ENCODE data around the gene HTT. TPM values are rescaled to one million over a fixed set of nuclear protein-coding genes. Genes with fewer than 3 reads are reported as not detected.

The HTT gene
- total RNA-seq, 2 experiments from 2014 or later, result 64.8 to 65.8 TPM

DNA sequence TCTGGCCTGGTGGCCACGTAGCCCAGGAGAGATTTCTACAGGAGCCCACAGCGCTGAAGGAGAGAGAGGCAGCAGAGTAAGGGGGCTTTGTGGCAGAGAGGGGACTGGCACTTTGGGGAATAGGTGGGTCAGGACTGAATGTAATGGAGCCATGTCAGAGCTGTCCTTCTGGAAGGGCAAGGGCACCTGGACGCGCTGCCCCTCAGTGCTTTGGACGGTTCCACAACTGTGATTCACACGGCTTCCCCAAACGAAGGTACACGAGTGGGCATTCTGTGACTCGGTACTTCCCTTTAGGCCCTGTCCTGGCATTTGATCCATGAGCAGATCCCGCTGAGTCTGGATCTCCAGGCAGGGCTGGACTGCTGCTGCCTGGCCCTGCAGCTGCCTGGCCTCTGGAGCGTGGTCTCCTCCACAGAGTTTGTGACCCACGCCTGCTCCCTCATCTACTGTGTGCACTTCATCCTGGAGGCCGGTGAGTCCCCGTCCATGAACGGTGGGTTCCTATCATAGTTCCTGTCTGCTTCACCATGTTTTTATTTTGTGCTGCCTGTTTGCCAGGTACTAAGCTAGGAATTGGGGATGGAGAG, 139.3 kb downstream of the HTT start:
- peaks cover 14% of the 10 kb centered on the region for H3K36me3 Mint-ChIP-seq
- POLR2A ChIA-PET, result no interaction called here
- DNase-seq, result no peak
- ATAC-seq (ENCODE audit: low read depth), result no peak
- H3K27ac Mint-ChIP-seq, result no peak overlapping the region
- no peaks in the 10 kb centered on the region for H3K4me1 Mint-ChIP-seq
- no peaks in the 10 kb centered on the region for H3K9me3 Mint-ChIP-seq
- no peaks in the 10 kb centered on the region for H3K27me3 Mint-ChIP-seq
- no peak overlapping the region for H3K4me3 Mint-ChIP-seq

DNA sequence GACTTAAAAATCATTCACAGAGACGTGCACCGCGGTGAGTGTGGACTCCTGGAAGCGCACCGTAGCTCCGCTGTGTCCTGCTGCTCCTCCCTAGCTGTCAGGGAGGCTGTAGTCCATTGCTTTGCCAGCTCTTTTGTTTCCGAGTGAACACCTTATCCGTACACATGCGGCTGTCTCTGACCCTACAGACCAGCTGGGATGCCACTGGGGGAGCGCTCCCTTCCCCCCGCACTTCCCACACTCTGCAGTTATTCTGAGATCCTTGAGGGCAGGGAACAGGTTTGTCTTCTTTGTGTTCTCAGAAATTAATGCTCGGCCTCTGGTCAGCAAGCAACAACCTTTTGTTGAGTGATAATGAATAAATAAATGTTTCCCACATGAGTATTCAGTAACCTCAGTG, 140.8 kb downstream of the HTT start:
- POLR2A ChIA-PET, result no interaction called here
- H3K27me3 Mint-ChIP-seq, result no peaks in the 10 kb centered on the region
- H3K4me3 Mint-ChIP-seq, result no peak overlapping the region
- ATAC-seq (ENCODE audit: low read depth) (no peak), DNase-seq (no peak)
- H3K9me3 Mint-ChIP-seq, result no peaks in the 10 kb centered on the region
- H3K36me3 Mint-ChIP-seq, result peaks cover 10% of the 10 kb centered on the region
- H3K4me1 Mint-ChIP-seq, result peaks cover 4% of the 10 kb centered on the region
- H3K27ac Mint-ChIP-seq, result no peak overlapping the region

DNA sequence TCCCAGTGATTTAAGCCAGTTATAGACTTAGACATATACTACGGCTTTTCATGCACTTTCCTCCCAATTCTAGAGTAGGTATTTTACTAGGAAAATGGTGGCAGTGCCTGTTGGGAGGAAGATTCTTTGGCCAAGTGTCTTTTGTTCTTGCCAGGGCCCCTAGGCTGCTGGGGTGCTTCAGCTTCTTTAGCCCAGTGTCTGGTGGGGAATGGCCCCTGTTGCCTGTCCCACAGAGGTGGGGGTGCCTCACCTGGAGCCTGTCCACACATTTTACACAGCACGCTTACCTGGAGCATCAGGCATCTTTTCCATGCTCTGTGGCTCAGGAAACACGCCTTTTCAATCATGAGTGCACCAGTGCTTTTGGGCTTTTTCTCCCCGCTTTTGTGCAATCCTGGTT, 141.3 kb downstream of the HTT start:
- H3K4me1 Mint-ChIP-seq, result peaks cover 4% of the 10 kb centered on the region
- peaks cover 6% of the 10 kb centered on the region for H3K36me3 Mint-ChIP-seq
- POLR2A ChIA-PET, result no interaction called here
- ATAC-seq (ENCODE audit: low read depth), result no peak
- H3K9me3 Mint-ChIP-seq, result no peaks in the 10 kb centered on the region
- H3K27me3 Mint-ChIP-seq, result no peaks in the 10 kb centered on the region
- no peak for DNase-seq
- no peak overlapping the region for H3K4me3 Mint-ChIP-seq
- H3K27ac Mint-ChIP-seq, result no peak overlapping the region

DNA sequence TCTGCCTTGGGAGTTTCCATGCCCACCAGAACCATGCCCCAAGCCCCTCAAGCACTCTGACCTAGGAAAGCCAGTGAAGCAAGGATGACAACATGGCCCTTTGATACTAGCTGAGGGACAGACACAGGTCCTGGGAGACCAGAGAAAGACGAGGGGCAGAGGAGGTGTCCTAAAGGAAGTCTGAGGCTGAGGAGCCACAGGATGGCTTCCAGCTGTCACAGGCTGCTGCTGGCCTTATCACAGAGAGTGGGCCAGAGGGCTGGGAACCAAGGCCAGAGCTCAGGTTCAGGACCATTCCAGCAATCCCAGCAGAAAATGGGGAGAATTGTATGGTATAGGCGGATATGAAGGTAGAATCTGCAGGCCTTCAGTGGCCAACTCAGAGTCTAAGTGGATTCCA, 142.8 kb downstream of the HTT start:
- Mint-ChIP-seq H3K27me3 (no peaks in the 10 kb centered on the region), H3K4me1 (peaks cover 9% of the 10 kb centered on the region), H3K36me3 (peaks cover 10% of the 10 kb centered on the region), H3K9me3 (no peaks in the 10 kb centered on the region), H3K27ac (peak overlapping the region; percentile 49), H3K4me3 (no peak overlapping the region)
- POLR2A ChIA-PET, result no interaction called here
- ATAC-seq (ENCODE audit: low read depth), result no peak
- DNase-seq, result no peak

DNA sequence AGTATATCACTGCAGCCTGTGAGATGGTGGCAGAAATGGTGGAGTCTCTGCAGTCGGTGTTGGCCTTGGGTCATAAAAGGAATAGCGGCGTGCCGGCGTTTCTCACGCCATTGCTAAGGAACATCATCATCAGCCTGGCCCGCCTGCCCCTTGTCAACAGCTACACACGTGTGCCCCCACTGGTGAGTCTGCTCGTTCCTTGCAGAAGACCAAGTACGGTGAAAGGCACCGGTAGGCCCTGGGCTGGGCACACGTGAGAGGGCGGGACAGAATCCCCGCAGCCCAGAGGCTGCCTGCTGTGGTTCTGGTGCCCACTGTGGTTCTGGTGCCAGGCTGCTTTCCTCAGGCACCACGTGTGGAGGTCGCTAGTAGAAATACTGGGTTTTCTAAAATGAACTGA, 143.3 kb downstream of the HTT start:
- ATAC-seq (ENCODE audit: low read depth), result no peak
- H3K4me3 Mint-ChIP-seq, result no peak overlapping the region
- H3K27ac Mint-ChIP-seq, result no peak overlapping the region
- POLR2A ChIA-PET, result no interaction called here
- no peak for DNase-seq
- peaks cover 9% of the 10 kb centered on the region for H3K4me1 Mint-ChIP-seq
- no peaks in the 10 kb centered on the region for H3K9me3 Mint-ChIP-seq
- peaks cover 9% of the 10 kb centered on the region for H3K36me3 Mint-ChIP-seq
- no peaks in the 10 kb centered on the region for H3K27me3 Mint-ChIP-seq

DNA sequence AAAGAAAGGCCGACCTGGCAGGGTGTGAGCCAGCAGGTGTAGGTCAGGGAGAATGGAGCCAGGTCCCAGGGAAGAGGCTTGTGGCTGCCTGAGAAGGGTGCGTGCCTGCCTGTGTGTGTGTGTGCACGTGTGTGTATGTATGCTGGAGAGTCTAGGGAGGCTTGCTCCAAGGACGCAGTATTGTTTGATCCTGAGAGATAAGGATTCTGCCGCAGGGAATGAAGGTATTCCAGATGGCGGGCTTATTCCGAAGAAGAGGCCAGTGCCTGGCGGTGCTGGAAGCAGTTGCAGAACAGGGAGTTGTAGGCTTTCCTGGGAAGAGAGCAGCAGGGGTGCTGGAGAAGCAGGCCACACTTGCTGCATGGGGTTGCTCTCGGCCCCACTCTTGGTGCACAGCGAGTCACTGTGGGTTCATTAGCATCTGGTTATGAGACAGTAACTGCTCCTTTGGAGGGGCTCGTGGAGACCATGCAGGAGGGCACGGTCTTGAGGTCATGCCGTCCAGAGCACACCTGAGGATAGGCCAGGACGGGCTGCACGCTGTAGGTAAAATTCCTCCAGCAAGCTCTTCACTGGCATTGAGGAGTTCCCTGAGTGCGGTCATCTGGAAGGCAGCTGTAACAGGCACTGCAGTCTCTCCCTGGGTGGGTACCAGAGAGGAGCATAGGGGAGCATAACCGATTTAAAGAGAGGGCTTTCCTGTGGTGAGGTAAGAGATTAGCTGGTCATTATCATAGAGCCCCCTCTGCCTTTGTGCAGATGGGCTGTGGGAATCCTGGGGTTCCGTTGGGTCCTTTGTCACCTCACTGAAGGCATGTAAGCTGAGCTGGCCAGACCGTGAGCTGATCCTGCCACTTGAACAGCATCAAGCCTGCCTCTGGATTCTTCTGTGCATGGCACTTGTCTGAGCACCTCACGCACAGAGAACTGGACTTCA, 144.6 kb downstream of the HTT start:
- no peak for ATAC-seq (ENCODE audit: low read depth)
- Mint-ChIP-seq H3K9me3 (no peaks in the 10 kb centered on the region), H3K27ac (peak overlapping the region; percentile 59), H3K36me3 (peaks cover 10% of the 10 kb centered on the region), H3K27me3 (no peaks in the 10 kb centered on the region), H3K4me1 (peaks cover 9% of the 10 kb centered on the region), H3K4me3 (no peak overlapping the region)
- DNase-seq, result no peak
- POLR2A ChIA-PET, result no interaction called here

DNA sequence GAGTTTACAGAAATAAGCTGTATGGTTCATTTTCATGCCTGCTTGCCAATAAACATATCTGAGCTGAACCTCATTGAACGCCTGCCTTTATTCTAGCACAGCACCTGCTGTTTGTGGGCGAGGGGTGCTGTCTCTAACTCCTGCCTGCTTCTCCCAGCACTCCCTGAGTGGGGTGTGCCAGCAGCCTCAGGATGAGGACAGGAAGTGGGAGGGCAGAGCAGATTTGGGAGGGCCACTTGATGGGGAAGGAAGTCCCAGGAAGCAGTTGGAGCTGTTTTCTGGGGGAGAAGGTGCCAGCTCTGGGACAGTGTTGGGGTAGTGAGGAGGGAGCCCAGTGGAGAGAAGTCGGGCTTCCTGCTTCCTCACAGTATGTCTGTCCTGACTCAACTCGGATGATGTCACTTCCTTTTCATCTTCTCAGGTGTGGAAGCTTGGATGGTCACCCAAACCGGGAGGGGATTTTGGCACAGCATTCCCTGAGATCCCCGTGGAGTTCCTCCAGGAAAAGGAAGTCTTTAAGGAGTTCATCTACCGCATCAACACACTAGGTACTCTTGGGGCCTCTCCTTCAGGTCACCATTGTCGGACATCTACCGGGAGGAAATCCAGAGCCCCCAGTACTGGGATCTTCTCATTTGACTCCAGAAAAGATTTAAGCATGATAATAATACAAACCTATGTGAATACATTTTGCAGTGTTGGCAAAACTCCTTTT, 145.4 kb downstream of the HTT start:
- no peak overlapping the region for H3K27ac Mint-ChIP-seq
- ATAC-seq (ENCODE audit: low read depth) (no peak), DNase-seq (no peak)
- H3K36me3 Mint-ChIP-seq, result peaks cover 14% of the 10 kb centered on the region
- H3K4me1 Mint-ChIP-seq, result peaks cover 9% of the 10 kb centered on the region
- H3K27me3 Mint-ChIP-seq, result no peaks in the 10 kb centered on the region
- H3K4me3 Mint-ChIP-seq, result no peak overlapping the region
- POLR2A ChIA-PET, result interaction anchor here (0.6 kb wide), 1 partner anchor 1530 kb away, joined by 3 read pairs; no protein-coding TSS in a partner anchor
- no peaks in the 10 kb centered on the region for H3K9me3 Mint-ChIP-seq

DNA sequence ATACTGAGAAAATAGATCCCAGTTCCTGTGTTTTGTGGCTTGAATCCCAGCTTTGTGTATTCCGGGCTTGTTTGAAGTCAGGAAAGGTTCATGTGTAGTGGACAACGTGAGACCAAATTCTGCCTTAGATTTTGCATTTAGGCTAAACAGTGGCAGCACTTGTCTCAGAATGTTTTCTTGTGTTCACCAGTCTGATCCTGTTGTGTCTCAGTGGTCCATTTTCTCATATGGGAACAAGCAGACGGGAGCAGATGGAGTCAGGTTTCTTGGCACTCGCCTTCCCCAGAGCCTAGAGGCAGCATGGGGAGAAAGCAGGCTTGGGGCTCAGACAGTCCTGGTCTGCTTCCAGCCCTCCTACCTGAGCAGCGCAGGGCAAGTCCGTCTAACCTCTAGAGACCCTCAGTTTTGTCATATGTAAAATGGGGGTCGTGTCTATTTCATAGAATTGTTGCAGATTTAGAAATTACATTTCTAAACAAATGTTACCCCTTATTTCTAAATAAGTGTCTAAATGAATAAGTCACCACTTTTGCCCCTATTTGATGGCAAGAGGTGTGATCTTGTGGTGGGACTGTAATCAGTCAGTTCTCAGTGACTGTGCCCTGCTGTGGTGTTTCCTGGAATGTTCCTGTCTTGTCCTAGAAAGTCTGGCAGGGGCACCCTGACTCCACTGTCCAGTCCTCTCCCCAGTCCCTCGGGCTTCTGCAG, 146.1 kb downstream of the HTT start:
- DNase-seq, result no peak
- Mint-ChIP-seq H3K4me1 (peaks cover 9% of the 10 kb centered on the region), H3K27me3 (no peaks in the 10 kb centered on the region), H3K27ac (no peak overlapping the region), H3K4me3 (no peak overlapping the region), H3K9me3 (no peaks in the 10 kb centered on the region), H3K36me3 (peaks cover 14% of the 10 kb centered on the region)
- peak; percentile 30 for ATAC-seq (ENCODE audit: low read depth)
- POLR2A ChIA-PET, result interaction anchor here (0.6 kb wide), 1 partner anchor 1531 kb away, joined by 3 read pairs; no protein-coding TSS in a partner anchor

DNA sequence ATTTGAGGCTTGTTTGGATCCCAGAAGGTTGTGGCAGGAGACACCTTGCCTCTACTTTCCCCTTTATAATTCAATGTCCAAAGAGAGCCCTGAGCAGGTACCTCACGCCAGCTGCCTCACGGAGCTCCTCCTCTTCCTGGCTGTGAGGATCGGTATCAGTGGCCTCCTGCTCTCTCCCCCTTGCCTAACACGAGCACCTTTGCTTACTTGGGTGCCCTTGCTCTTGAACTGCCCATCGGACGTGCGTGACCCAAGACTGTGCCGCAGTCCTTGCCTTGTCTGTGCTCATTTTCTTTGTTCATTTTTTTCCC, 146.7 kb downstream of the HTT start:
- H3K4me3 Mint-ChIP-seq, result no peak overlapping the region
- POLR2A ChIA-PET, result no interaction called here
- H3K27me3 Mint-ChIP-seq, result no peaks in the 10 kb centered on the region
- H3K27ac Mint-ChIP-seq, result no peak overlapping the region
- peaks cover 14% of the 10 kb centered on the region for H3K36me3 Mint-ChIP-seq
- ATAC-seq (ENCODE audit: low read depth) (no peak), DNase-seq (no peak)
- H3K9me3 Mint-ChIP-seq, result no peaks in the 10 kb centered on the region
- H3K4me1 Mint-ChIP-seq, result peaks cover 9% of the 10 kb centered on the region

DNA sequence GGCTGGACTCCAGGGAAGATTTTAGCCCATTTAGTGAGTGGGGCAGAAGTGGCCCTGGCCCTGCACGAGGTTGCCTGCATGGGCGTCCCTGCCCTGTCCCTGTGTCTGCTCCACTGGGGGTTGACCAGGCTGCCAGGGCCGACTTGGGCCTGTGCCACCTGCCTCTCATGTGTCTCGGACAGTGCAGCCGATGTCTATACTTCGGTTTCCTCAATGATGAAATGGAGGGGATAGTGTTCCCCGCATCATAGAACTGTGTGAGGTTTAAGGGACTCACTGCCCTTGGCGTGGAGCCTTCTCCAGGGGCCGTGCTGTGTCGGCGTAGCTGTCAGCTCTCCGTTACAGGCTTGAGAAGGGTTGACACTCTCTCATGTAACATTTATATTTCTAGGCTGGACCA, 147.5 kb downstream of the HTT start:
- Mint-ChIP-seq H3K36me3 (peaks cover 14% of the 10 kb centered on the region), H3K27ac (no peak overlapping the region), H3K4me1 (peaks cover 9% of the 10 kb centered on the region), H3K4me3 (no peak overlapping the region), H3K27me3 (no peaks in the 10 kb centered on the region), H3K9me3 (no peaks in the 10 kb centered on the region)
- ATAC-seq (ENCODE audit: low read depth) (no peak), DNase-seq (no peak)
- POLR2A ChIA-PET, result no interaction called here

DNA sequence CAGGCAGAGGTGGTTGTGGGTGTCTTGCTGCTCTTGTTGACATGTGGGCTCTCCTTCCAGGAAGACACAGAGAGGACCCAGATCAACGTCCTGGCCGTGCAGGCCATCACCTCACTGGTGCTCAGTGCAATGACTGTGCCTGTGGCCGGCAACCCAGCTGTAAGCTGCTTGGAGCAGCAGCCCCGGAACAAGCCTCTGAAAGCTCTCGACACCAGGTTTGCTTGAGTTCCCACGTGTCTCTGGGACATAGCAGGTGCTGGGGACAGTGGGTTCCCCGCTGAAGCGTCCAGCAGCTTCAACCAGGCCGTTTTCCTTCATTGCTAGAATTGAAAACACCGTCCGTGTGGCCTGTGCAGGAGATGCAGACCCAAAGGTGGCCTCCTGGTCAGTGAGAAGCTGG, 148.9 kb downstream of the HTT start:
- H3K4me1 Mint-ChIP-seq, result peaks cover 9% of the 10 kb centered on the region
- POLR2A ChIA-PET, result no interaction called here
- DNase-seq, result no peak
- H3K36me3 Mint-ChIP-seq, result peaks cover 11% of the 10 kb centered on the region
- no peak for ATAC-seq (ENCODE audit: low read depth)
- H3K9me3 Mint-ChIP-seq, result no peaks in the 10 kb centered on the region
- H3K27ac Mint-ChIP-seq, result no peak overlapping the region
- no peak overlapping the region for H3K4me3 Mint-ChIP-seq
- no peaks in the 10 kb centered on the region for H3K27me3 Mint-ChIP-seq

DNA sequence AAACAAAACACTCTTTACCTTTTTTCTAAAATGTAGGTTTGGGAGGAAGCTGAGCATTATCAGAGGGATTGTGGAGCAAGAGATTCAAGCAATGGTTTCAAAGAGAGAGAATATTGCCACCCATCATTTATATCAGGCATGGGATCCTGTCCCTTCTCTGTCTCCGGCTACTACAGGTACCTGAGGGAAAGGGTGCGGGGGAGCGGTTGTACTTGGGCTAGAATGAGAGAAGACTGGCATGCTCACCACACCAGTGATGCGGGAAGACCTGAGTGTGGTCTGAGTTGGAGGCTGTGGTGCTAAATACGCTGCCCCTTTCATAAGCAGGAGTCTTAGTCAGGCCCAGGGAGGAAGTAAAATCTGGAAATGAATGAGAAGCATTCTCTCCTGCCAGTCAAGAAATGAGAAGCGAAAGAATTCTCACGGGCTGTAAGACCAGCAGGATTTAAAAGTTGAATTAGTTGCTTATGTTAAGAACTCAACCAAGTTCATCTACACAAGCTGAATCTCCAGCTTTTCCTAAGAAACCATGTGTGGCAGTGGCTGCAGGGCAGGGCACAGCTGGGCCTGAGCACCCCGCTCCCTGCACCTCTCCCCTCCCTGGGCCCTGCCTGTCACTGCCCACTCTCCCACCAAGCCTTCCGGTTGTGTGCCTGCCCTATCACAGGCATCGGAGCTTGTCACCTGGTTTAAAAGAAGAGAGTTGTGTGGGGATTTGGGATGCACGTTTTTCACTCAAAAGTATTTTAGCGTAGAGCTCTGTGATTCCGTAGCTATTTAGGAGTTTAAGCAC, 149.7 kb downstream of the HTT start:
- Mint-ChIP-seq H3K9me3 (peaks cover 1% of the 10 kb centered on the region), H3K4me3 (no peak overlapping the region), H3K4me1 (peaks cover 9% of the 10 kb centered on the region), H3K27ac (no peak overlapping the region), H3K36me3 (peaks cover 16% of the 10 kb centered on the region), H3K27me3 (no peaks in the 10 kb centered on the region)
- DNase-seq, result no peak
- ATAC-seq (ENCODE audit: low read depth), result no peak
- POLR2A ChIA-PET, result no interaction called here

Measured in activated naive CD8-positive, alpha-beta T cell treated with anti-CD3 and anti-CD28 coated beads, Interleukin-2, amount 10 ng/mL, durations not matched to agents 7 days and 5 days (primary cell).